Mesothelial cell of epicardium (in vitro differentiated cells): ENCODE measurements around the gene NWD2. TPM values are rescaled to one million over a fixed set of nuclear protein-coding genes. Genes with fewer than 3 reads are reported as not detected.

ENCODE experiments used
- DNase-seq, 2 experiments: peaks; one replicate each; pipeline ENCODE4 v3.0.0; 2021; ENCODE audit warnings: low spot score in 2 of 2; ENCODE audit not compliant: unreplicated experiment in 2 of 2
- H3K27ac Mint-ChIP-seq: 2 replicates; pipeline ENCODE4 v1.8.0; 2021; ENCODE audit warnings: mixed read lengths
- H3K27me3 Mint-ChIP-seq: 2 replicates; pipeline ENCODE4 v1.8.0; 2021; ENCODE audit warnings: low read depth, mixed read lengths
- H3K36me3 Mint-ChIP-seq: 2 replicates; pipeline ENCODE4 v1.8.0; 2021; ENCODE audit warnings: mixed read lengths
- H3K4me1 Mint-ChIP-seq: 2 replicates; pipeline ENCODE4 v1.8.0; 2021; ENCODE audit warnings: mixed read lengths
- H3K4me3 Mint-ChIP-seq: 2 replicates; pipeline ENCODE4 v1.8.0; 2021; ENCODE audit warnings: mild to moderate bottlenecking, moderate library complexity, mixed read lengths
- H3K9me3 Mint-ChIP-seq: 2 replicates; pipeline ENCODE4 v1.8.0; 2021; ENCODE audit warnings: mixed read lengths
- CTCF ChIP-seq: fragments of 200-600 bp; sonication (generic); IDR thresholded peaks from one replicate; pipeline ENCODE4 v1.5.0; 2021; ENCODE audit warnings: antibody characterized with exemption; ENCODE audit not compliant: unreplicated experiment
- total RNA-seq: library from RNA; stranded (reverse); gene quantifications from 3 replicates; pipeline ENCODE4 v1.2.1, GENCODE V29; 2021

Gene NWD2
- total RNA-seq, 1 donor from 2014 or later = 0.02 TPM

- H3K36me3 Mint-ChIP-seq = peaks cover 8% of the 10 kb centered on the region
- H3K4me1 Mint-ChIP-seq = peaks cover 12% of the 10 kb centered on the region
- no peak for TF ChIP-seq CTCF
- DNase-seq = no peak
- H3K27ac Mint-ChIP-seq = peak overlapping the region; percentile 26
- no peak overlapping the region for H3K4me3 Mint-ChIP-seq
- peaks cover 1% of the 10 kb centered on the region for H3K27me3 Mint-ChIP-seq
- H3K9me3 Mint-ChIP-seq = peaks cover under 1% of the 10 kb centered on the region
These were observed 220.0 kb downstream of the NWD2 start for GRCh38 chr4:37464373-37465128.

GRCh38 chr4:37465296-37465695 is 220.8 kb downstream of the NWD2 start:
- DNase-seq = no peak
- no peaks in the 10 kb centered on the region for H3K9me3 Mint-ChIP-seq
- H3K4me3 Mint-ChIP-seq = no peak overlapping the region
- peaks cover 4% of the 10 kb centered on the region for H3K36me3 Mint-ChIP-seq
- no peak for TF ChIP-seq CTCF
- peaks cover 1% of the 10 kb centered on the region for H3K27me3 Mint-ChIP-seq
- H3K27ac Mint-ChIP-seq = no peak overlapping the region
- H3K4me1 Mint-ChIP-seq = peaks cover 12% of the 10 kb centered on the region

GRCh38 chr4:37465845-37466244 is 221.3 kb downstream of the NWD2 start:
- H3K27me3 Mint-ChIP-seq = peaks cover under 1% of the 10 kb centered on the region
- no peak overlapping the region for H3K27ac Mint-ChIP-seq
- peaks cover under 1% of the 10 kb centered on the region for H3K36me3 Mint-ChIP-seq

GRCh38 chr4:37467223-37467622 is 222.7 kb downstream of the NWD2 start:
- Mint-ChIP-seq H3K4me3 (no peak overlapping the region), H3K9me3 (no peaks in the 10 kb centered on the region), H3K27me3 (no peaks in the 10 kb centered on the region), H3K4me1 (peaks cover 17% of the 10 kb centered on the region), H3K27ac (no peak overlapping the region), H3K36me3 (no peaks in the 10 kb centered on the region)
- TF ChIP-seq CTCF = no peak
- no peak for DNase-seq

More at GRCh38 chr4:37465845-37466244, 221.3 kb downstream of the NWD2 start:
- DNase-seq = no peak
- Mint-ChIP-seq H3K9me3 (no peaks in the 10 kb centered on the region), H3K4me1 (peaks cover 12% of the 10 kb centered on the region), H3K4me3 (no peak overlapping the region)
- TF ChIP-seq CTCF = no peak

GRCh38 chr4:37467824-37468223 is 223.3 kb downstream of the NWD2 start:
- H3K4me1 Mint-ChIP-seq = peaks cover 19% of the 10 kb centered on the region
- no peaks in the 10 kb centered on the region for H3K36me3 Mint-ChIP-seq
- no peaks in the 10 kb centered on the region for H3K27me3 Mint-ChIP-seq
- DNase-seq = no peak
- no peak overlapping the region for H3K27ac Mint-ChIP-seq
- no peaks in the 10 kb centered on the region for H3K9me3 Mint-ChIP-seq
- no peak overlapping the region for H3K4me3 Mint-ChIP-seq
- TF ChIP-seq CTCF = no peak
